ENCODE data around the gene NECTIN1. TPM values are rescaled to one million over a fixed set of nuclear protein-coding genes. Genes with fewer than 3 reads are reported as not detected.

NECTIN1 gene
- total RNA-seq, 1 donor from 2014 or later = 36.7 TPM

DNA sequence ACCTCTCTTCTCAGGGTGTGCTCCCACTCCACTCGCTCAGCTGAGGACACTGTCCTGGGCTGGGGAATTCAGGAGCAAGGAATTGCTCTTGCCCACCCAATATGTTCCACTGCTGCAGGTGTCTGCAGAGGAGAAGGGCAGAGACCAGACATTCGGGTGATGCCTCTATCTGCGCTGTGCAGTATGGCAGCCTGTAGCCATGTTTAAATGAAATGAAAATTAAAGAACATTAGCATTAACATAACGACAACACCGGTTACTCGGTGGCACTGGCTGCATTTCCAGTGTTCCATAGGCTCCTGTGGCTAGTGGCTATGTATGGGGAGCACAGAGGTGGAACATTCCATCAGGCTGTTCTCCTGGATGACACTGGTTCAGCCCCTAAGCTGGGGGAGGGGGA lies 104.4 kb downstream of the NECTIN1 start:
- Mint-ChIP-seq H3K4me3 (no peak overlapping the region), H3K27ac (no peak overlapping the region), H3K36me3 (ENCODE audit: low read depth) (no peaks in the 10 kb centered on the region), H3K9me3 (no peaks in the 10 kb centered on the region), H3K27me3 (peaks cover 19% of the 10 kb centered on the region), H3K4me1 (peaks cover 2% of the 10 kb centered on the region)
- intact Hi-C loops (cut with micrococcal nuclease) = loop anchor here (1.0 kb wide), 2 partner anchors 105 to 484 kb away; partner anchors contain the start of gene NECTIN1
- ChIA-PET POLR2A (no interaction called here), CTCF (interaction anchor here (1.0 to 1.5 kb wide), 2 partner anchors 10 to 484 kb away, joined by 3 to 4 read pairs; no protein-coding TSS in a partner anchor)
- no peak for TF ChIP-seq CTCF (IDR thresholded peaks at IDR 0.05)
- DNase-seq (no peak), ATAC-seq (ENCODE audit: low read depth) (no peak)

- DNase-seq (no peak), ATAC-seq (ENCODE audit: low read depth) (no peak)
- Mint-ChIP-seq H3K4me1 (peaks cover 3% of the 10 kb centered on the region), H3K9me3 (no peaks in the 10 kb centered on the region), H3K4me3 (no peak overlapping the region), H3K27me3 (peaks cover 18% of the 10 kb centered on the region), H3K36me3 (ENCODE audit: low read depth) (no peaks in the 10 kb centered on the region), H3K27ac (no peak overlapping the region)
- ChIA-PET CTCF (interaction anchor here (1.0 to 1.5 kb wide), 2 partner anchors 9 to 484 kb away, joined by 3 to 4 read pairs; no protein-coding TSS in a partner anchor), POLR2A (no interaction called here)
- intact Hi-C loops (cut with micrococcal nuclease) = loop anchor here (1.0 kb wide), 2 partner anchors 105 to 484 kb away; partner anchors contain the start of gene NECTIN1
- no peak for TF ChIP-seq CTCF (IDR thresholded peaks at IDR 0.05)
Measured at GRCh38 chr11:119624102-119624615, 104.8 kb downstream of the NECTIN1 start.

- DNase-seq (no peak), ATAC-seq (ENCODE audit: low read depth) (no peak)
- peaks cover 15% of the 10 kb centered on the region for H3K27me3 Mint-ChIP-seq
- no peak for TF ChIP-seq CTCF (IDR thresholded peaks at IDR 0.05)
- H3K9me3 Mint-ChIP-seq = no peaks in the 10 kb centered on the region
- no peak overlapping the region for H3K27ac Mint-ChIP-seq
- ChIA-PET CTCF (interaction anchor here (1.0 to 1.5 kb wide), 2 partner anchors 9 to 485 kb away, joined by 3 to 4 read pairs; no protein-coding TSS in a partner anchor), POLR2A (no interaction called here)
- intact Hi-C loops (cut with micrococcal nuclease) = loop anchor here (1.0 kb wide), 2 partner anchors 106 to 485 kb away; partner anchors contain the start of gene NECTIN1
- no peak overlapping the region for H3K4me3 Mint-ChIP-seq
- peaks cover 3% of the 10 kb centered on the region for H3K4me1 Mint-ChIP-seq
- H3K36me3 Mint-ChIP-seq (ENCODE audit: low read depth) = no peaks in the 10 kb centered on the region
Measured at GRCh38 chr11:119623682-119624081, 105.3 kb downstream of the NECTIN1 start.

DNA sequence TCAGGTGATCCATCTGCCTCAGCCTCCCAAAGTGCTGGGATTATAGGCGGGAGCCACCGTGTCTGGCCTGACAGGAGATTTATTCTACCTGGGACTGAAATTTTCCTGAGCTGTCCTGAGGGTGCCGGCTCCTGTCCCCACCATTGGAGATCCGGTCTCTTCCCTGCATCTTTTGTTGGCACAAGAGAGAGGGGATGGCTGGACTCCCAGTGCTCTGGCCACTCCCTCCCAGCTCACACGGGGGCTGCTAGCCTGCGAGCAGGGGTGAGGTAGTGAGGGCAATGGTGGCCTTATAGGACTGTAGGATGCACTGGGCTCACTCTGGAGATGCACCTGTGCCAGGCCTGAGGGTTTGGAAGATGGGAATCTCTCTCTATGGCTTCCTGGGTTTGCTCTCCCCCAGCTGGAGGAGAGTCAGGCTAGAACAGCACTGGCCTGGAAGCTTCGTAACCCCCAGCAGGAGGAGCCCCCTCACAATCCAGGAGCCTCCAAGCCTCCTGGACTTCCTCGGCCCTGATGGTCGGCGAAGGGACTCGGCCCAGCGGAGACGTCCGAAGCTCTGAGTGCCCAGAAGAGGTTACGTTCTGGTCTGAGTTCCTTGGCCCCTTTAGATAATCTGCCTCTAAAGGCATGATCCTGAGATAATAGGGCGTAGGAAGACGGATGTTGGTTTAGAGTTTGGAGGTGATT lies 106.4 kb downstream of the NECTIN1 start:
- no peak for TF ChIP-seq CTCF (IDR thresholded peaks at IDR 0.05)
- DNase-seq = no peak
- Mint-ChIP-seq H3K4me3 (no peak overlapping the region), H3K4me1 (peaks cover 3% of the 10 kb centered on the region), H3K27ac (no peak overlapping the region), H3K27me3 (peaks cover 12% of the 10 kb centered on the region), H3K36me3 (ENCODE audit: low read depth) (no peaks in the 10 kb centered on the region), H3K9me3 (no peaks in the 10 kb centered on the region)
- intact Hi-C loops (cut with micrococcal nuclease) = no loop called here
- POLR2A ChIA-PET = no interaction called here
- CTCF ChIA-PET = no interaction called here
- no peak for ATAC-seq (ENCODE audit: low read depth)

DNA sequence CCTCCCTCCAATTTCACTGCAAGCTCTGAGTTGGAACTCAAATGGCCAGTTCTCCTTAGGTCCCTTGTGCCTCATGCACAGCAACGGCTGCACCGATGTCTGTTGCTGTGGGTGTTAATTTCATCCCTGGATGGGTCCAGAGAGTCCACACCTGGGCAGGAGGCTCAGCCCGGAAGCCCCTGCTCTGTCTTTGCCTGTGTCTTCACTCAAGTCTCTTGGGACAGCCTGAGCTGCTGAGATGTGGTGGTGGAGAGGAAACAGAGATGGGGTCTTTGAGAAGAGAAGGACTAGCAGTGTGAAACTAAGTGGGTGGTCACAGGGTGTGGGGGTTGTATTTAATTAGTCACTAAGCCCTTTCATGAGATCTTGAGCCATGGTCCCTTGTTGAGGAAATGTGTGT lies 109.3 kb downstream of the NECTIN1 start:
- ChIA-PET CTCF (no interaction called here), POLR2A (no interaction called here)
- no peaks in the 10 kb centered on the region for H3K36me3 Mint-ChIP-seq (ENCODE audit: low read depth)
- H3K27ac Mint-ChIP-seq = no peak overlapping the region
- DNase-seq (no peak), ATAC-seq (ENCODE audit: low read depth) (no peak)
- intact Hi-C loops (cut with micrococcal nuclease) = no loop called here
- no peak overlapping the region for H3K4me3 Mint-ChIP-seq
- H3K4me1 Mint-ChIP-seq = peaks cover 3% of the 10 kb centered on the region
- TF ChIP-seq CTCF (IDR thresholded peaks at IDR 0.05) = no peak
- peaks cover 8% of the 10 kb centered on the region for H3K27me3 Mint-ChIP-seq
- H3K9me3 Mint-ChIP-seq = no peaks in the 10 kb centered on the region

All from activated B cell treated with CpG ODN at 0.5 μM for 24 hours (primary cell).